Activated effector memory CD4-positive, alpha-beta T cell treated with Interleukin-2 at 50 U/mL for 16 hours (primary cell): ENCODE data around the gene TBXAS1.

Experiments used
- DNase-seq: peaks from one replicate; pipeline ENCODE4 v3.0.0-alpha.2; 2020

The TBXAS1 gene

DNA sequence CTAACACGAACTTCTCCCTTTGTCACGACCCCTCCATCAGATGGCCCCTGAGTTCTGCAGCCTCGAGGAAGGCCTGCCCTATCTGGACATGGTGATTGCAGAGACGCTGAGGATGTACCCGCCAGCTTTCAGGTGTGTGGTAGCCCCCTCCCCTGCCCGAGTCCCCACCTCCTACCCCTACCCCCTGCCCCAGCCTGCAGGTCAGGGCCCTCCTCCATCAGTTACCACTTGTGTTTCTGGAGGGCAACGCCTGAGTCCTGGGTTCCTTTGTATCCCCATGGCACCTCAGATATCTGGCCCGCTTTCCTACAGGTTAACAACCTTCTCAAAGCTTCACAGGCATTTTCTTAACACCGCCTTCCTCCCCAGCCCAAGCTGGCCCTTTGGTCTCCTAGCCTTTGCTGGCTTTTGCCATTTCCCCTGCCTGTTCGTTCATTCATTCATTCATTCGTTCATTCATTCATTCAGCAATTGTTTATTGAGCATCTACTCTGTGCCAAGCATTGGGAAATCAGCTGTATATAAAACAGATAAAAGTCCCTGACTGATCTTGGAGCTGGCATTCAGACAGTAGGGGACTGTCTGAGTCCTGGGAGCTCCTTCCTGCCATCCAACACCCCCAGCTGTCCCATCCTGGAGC lies 178.1 kb downstream of the TBXAS1 start:
- DNase-seq: no peak

DNA sequence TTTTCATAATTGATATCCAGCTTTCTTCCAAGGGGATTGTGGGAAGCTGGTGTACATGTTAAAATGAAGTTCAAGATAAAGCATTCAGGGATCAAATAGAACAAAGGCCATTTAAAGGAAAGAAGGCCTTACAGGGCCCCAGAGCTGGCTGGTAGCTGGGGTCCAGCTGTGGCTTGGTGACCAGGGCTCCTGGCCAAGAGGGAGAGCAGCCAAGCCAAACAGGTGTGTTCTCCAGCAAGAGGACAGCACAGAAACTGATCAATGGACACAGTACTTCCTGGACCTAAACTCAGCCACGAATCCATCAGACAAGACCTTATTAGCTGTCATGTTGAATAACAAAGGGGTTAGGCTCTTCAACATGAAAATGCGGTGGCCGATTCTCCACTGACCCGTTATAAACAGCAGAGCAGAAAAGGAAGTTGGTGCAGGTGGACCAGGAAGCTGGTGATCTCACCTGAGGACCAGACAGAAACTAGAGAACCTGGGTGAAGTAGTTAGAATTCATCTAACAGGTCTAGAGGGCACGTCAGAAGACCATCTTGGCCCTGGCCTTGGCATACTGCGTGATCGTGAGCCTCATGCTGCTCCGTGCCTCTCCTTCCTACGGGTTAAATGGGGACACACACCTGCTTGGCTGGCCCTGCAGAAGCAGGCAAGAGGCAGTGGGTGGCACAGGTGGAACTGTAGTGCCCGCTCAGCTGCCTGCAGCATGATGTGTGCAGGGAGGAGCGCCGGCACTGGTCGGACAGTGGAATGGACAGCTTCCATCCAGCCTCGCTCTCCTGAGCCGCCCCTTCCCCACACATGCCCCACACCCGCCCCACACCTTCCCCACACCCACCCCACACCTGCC lies 179.9 kb downstream of the TBXAS1 start:
- no peak for DNase-seq

DNA sequence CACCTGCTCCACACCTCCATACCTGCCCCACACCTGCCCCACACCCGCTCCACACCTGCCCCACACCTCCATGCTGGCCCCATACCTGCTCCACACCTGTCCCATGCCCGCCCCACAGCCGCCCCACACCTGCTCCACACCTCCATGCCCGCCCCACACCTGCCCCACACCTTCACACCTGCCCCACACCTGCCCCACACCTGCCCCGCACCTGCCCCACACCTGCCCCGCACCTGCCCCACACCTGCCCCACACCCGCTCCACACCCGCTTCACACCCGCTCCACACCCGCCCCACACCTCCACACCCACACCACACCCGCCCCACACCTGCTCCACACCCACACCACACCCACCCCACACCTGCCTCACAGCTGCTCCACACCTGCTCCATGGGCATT lies 180.7 kb downstream of the TBXAS1 start:
- DNase-seq: no peak

DNA sequence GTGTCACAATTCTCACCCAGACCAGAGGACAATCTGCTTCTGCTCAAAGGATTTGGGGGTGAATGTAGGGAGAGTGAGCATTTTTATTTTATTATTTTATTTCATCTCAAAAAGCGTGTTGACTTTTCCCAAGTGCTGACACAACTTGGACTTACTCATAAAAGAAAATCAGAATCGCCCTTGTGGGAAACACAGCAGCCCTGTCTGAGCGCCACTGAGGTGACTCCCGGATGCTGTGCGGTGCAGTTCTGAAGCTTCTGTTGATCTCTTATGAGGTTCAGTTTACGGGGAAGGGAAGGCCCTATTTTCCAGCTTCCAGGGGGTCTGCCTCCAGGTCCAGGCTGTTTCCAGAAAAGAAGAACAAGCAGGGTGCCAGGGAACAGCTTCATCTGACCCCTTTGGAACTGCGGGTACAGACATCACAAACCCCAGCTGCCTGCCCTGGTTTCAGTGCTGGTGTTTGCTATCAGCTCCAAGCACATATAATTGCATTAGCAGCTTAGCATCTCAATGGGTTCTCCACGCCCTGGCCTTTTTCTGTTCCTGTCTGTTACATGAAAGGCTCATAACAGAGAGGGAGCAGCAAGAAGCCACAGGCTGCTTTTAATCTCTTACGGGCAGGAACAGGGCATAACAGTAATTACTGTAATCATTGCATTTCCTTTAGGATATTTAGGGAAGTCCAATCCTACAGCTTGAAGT lies 181.3 kb downstream of the TBXAS1 start:
- no peak for DNase-seq

GRCh38 chr7:140013676-140014075 lies 184.6 kb downstream of the TBXAS1 start:
- DNase-seq: no peak

DNA sequence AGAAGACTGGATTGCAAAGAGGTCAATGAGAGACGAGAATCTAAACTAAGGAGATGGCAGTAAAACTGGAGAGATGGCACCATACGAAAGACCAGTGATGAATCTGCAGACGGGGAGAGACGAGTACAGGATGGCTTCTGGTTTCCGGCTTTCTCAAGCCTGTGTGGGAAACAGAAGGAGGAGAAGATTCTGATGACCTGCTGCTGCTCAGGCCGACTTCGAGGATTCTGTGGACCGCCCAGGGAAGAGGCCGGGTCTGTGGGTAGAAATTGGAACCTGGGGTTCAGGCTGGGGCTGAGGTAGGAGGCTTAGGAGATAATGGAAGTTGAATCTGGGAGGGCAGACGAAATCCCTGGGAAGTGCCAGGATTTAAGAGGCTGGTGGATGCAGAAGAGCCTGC lies 185.1 kb downstream of the TBXAS1 start:
- no peak for DNase-seq

DNA sequence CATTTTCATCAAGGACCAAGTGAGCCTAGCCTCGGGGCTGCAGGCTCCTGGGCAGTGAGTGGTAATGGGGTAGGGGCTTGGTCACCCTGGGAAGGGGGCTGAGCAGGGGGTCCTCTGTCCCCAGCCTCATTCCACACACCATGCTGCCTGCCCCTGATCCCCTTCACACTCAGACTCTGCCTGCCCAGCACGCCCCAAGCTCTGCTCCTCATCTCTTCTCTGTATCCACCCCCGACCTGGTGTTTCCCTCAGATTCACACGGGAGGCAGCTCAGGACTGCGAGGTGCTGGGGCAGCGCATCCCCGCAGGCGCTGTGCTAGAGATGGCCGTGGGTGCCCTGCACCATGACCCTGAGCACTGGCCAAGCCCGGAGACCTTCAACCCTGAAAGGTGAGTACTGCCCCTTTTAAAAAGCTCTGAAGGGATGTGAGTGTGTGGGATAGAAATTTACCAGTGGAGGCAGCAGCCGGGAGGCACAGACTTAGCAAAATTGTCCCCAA lies 186.5 kb downstream of the TBXAS1 start:
- DNase-seq: no peak

- DNase-seq: no peak
Observed at GRCh38 chr7:140016540-140016939, 187.5 kb downstream of the TBXAS1 start.

- no peak for DNase-seq
Observed at GRCh38 chr7:140017034-140017433, 188.0 kb downstream of the TBXAS1 start.

DNA sequence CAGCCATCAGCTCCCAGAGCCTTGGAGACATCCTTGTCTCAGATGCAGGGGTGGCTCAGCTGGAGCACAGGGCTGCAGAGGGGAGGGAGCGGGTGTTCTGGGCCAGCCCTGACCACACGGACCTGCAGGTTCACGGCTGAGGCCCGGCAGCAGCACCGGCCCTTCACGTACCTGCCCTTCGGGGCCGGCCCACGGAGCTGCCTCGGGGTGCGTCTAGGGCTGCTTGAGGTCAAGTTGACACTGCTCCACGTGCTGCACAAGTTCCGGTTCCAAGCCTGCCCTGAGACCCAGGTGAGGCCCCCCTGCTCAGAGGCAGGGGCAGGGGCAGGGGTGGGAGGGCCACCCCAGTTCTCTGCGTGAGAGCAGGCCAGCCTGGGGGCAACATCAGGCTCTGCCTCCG lies 188.5 kb downstream of the TBXAS1 start:
- no peak for DNase-seq

DNA sequence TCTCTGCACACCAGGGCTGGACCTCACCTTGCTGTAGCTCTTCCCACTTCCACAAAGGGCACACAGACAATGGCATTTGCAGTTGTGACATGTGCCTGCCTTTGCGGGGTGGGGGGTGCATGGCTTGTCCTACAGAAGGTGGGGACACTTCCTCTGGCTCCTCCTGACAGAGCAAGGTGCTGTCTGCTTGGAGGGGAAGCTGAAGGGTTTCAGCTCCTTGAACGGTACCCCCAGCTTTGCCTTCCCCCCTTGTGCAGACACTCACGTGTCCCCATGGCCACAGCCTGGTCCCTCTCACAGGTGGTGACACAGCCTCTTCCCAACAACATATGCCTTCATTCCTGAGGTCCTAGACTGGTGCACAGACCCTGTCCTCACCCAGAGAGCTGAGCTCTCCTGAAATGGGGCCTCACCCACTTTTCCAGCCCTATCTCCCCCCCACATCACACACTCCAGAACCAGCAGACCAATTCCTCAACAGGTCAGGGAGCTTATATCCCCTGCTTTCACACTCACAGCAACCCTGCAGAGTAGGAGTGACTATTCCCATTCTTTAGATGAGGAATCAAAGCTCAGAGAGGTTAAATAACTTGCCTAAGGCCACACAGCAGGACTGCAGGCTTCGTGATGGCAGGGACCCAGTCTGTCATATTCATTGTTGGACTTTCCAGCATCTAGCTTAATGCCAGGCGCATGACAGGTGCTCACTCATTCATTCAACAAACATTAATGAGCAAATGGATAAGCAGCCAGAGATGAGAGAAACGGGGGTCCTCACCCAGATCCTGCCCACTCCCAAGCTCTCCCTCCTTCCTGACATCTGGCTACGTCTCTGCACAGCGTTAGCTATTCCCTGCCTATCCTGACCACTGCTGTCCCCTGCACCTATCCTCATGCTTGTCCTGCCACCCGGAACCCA lies 189.3 kb downstream of the TBXAS1 start:
- DNase-seq: no peak

DNA sequence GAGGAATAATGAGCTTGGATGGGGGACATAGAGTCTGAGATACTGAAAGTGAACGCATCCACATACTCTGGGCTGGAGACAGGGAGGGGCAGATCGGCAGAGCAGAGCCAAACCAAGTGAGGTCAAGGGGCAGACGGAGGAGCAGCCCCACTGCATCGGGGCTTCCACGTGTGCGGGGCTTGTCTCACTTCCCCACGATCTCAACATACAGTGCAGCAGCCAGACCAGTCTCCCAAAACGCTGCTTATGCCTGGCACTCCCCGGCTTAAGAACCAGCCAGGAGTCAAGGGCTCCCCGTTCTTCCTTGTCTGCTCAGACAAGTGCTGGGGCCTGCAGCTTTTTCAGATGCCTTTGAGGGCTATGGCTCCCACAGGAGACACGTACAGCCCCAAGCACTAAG lies 190.1 kb downstream of the TBXAS1 start:
- no peak for DNase-seq

- no peak for DNase-seq
Observed at GRCh38 chr7:140019606-140020005, 190.5 kb downstream of the TBXAS1 start.

- no peak for DNase-seq
Observed at GRCh38 chr7:140021603-140022002, 192.5 kb downstream of the TBXAS1 start.

- no peak for DNase-seq
Observed at GRCh38 chr7:140022582-140023211, 193.6 kb downstream of the TBXAS1 start.

DNA sequence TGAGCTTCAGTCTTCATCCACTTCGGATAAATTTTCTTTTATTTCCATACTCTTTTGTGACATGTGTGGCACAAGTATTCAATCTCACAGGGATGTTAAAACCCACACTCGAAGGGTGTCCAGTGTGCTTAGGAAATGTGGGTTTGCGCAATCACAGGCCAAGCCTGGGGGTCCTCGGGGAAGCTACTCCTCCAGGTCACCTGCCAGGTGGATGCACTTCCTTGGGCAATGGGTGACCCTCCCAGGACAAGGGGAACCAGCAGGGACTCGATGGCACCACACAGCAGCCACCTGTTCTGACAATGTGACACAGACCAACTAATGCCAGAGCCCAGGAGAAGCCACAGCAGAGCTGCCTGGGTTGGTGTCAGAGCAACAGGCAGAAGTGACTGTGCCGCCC lies 194.7 kb downstream of the TBXAS1 start:
- no peak for DNase-seq

DNA sequence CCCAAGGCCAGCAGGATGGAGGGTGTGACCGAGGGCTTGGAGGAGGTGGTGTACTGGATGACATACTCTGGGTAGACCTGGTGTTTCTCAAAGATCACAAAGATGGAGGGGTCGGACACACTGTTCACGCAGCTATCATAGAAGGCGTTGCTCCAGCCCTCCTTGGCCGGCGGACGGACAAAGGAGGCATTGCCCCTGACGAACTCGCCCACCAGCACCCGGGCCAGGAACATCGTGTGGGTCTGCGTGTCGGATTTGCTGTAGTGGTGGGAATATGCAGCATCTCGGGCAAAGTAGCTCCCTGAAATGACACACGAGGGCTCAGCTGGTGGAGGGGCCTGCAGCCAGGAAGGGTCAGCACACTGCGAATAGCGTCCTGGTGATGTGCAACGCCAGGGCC lies 195.5 kb downstream of the TBXAS1 start:
- no peak for DNase-seq

GRCh38 chr7:140025241-140025640 lies 196.2 kb downstream of the TBXAS1 start:
- no peak for DNase-seq

- no peak for DNase-seq
Observed at GRCh38 chr7:140025814-140026433, 196.9 kb downstream of the TBXAS1 start.

- no peak for DNase-seq
Observed at GRCh38 chr7:140026935-140027334, 197.9 kb downstream of the TBXAS1 start.

GRCh38 chr7:140027858-140028257 lies 198.8 kb downstream of the TBXAS1 start:
- DNase-seq: no peak

GRCh38 chr7:140028311-140028710 lies 199.2 kb downstream of the TBXAS1 start:
- no peak for DNase-seq
